Measurements from ENCODE around the gene QRFP.

QRFP gene

DNA sequence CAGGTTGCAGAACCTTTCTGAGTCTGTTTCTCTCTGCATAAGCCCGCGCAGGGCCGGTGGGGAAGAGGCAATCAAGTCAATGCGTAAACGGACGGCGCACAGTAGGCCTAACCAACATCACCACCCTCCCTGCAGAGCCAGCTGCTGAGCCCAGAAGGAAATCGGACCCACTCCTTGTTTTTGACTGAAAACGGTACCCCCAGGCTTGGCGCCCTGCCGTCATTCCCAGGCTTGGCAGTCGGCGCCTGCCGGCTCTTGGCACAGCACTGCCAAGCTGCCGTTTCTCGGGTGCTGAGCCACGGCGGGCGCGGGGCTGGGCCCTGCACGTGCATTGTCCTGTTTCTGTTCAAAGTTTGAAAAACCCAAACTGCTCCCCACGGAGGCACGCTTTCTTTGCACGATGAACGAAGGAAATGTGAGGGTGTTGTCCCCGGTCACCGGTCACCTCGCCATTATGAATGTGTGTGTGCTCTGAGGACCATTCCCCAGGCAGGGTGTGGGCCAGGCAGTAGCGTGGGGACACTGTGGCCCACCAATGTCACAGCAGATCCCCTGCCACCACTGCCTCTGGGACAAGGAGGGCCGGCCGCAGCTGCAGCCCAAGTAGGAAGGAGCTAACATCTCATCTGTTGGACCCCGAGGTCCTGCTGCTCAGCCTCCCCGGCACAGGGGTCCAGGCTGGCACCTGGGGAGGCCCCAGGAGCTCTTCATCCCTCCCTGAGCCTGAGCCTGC lies 22.4 kb upstream of the QRFP start:
- no peak overlapping the region for H3K27ac ChIP-seq
- peaks cover 0 to 40% (median 8%) of the 10 kb centered on the region in 11 experiments; a peak in 10 of 22 replicates for H4K20me1 ChIP-seq
- peak overlapping the region in 3 of 11 experiments; percentile 0 to 13 (median 13); a peak in 2 of 22 replicates for H3K9ac ChIP-seq

DNA sequence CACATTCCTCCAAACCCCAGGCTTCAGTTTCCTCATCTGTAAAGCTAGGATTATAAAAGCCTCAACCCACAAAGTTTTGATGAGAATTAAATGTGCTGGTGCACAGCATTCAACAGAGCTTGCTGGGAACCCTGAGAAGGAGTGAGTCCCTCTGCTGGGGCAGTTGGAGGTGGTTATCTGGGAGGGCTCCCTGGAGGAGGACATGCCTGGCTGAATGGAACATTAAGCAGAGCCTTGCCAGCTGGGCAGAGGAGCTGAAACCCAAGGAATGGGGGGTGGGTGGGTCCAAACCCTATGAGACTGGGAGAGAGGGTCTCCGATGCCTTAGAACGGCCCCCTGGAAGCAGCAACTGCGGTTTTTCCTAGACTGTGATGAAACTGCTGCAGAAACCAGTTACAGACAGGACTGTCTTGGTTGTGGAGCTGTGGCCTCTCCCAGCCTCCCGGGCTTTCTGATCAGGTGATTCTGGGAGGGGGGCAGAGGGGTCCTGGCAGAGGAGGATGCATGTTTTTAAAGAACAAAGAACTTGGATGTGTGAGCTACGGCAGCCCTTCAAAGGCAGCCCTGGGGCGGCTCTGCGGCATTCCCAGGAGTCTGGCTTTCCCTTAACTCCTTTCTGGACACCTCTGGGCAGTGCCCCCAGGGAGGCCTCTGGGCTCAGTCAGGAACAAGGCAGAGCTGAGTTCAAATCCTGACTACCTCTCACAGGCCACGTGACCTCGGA lies 21.7 kb upstream of the QRFP start:
- H3K4me1 ChIP-seq = peaks cover 3 to 99% (median 82%) of the 10 kb centered on the region in 10 experiments; a peak in 19 of 20 replicates
- peak overlapping the region in 7 of 11 experiments; percentile 60 to 80 (median 65); a peak in 13 of 22 replicates for H3K4me2 ChIP-seq
- no peak overlapping the region for H3K4me3 ChIP-seq
- H4K20me1 ChIP-seq = peaks cover 0 to 45% (median 12%) of the 10 kb centered on the region in 11 experiments; a peak in 12 of 22 replicates
- H3K9ac ChIP-seq = no peak overlapping the region
- no peaks in the 10 kb centered on the region for H3K9me3 ChIP-seq (replicated peaks in 1 of 11)
- no peak overlapping the region for H3K27ac ChIP-seq
- no peak for TF ChIP-seq Cebpa-rat (IDR thresholded peaks at IDR 0.05)
- H3K27me3 ChIP-seq = peaks cover 16 to 57% (median 27%) of the 10 kb centered on the region in 11 experiments
- H3K36me3 ChIP-seq = no peaks in the 10 kb centered on the region

More for the DNA sequence above, 22.4 kb upstream of the QRFP start:
- Histone ChIP-seq H3K4me2 (peak overlapping the region in 9 of 11 experiments; percentile 21 to 80 (median 61); a peak in 17 of 22 replicates), H3K9me3 (replicated peaks in 1 of 11) (no peaks in the 10 kb centered on the region), H3K27me3 (peaks cover 16 to 54% (median 27%) of the 10 kb centered on the region in 11 experiments), H3K4me3 (no peak overlapping the region), H3K4me1 (peaks cover 0 to 93% (median 75%) of the 10 kb centered on the region in 10 experiments; a peak in 17 of 20 replicates), H3K36me3 (no peaks in the 10 kb centered on the region)
- TF ChIP-seq Cebpa-rat (IDR thresholded peaks at IDR 0.05) = no peak

DNA sequence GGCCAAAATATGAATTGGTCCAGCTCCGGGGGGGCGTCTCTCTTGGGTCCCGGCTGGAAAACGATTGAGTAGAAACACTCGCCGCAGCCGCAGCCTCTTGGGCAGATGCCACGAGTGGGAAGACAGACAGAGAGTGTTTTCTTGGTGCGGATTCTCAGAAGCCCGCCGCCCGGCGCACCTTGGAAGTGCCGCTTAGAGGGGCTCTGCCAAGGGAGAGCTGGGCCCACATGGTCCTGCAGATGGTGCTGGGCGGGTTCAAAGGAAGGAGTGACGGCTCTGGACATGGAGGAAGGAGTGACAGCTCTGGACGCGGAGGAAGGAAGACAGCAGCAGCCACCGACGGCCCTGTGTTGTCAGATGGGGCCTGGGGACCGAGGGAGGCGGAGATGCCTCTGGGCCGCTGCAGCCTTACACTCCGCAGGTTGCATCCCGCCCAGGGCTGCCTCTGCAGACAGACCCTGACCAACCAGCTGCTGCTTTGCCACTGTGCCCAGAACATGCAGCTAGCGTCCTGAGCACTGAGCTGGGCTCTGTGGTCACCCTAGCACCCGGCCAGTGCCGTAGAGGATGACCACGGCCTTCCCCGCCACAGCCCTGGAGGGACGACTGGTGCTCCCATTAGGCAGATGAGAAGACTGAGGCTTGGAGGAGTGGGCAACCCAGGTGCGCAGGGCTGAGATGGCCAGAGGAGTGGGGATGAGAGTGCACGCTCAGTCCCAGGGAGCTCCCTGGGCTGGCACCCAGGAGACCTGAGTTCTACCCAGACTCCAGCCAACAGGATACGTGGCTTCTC lies 20.8 kb upstream of the QRFP start:
- Histone ChIP-seq H4K20me1 (peaks cover 0 to 44% (median 12%) of the 10 kb centered on the region in 11 experiments; a peak in 12 of 22 replicates), H3K4me1 (peaks cover 11 to 99% (median 83%) of the 10 kb centered on the region in 10 experiments), H3K27ac (no peak overlapping the region), H3K4me2 (peak overlapping the region in 8 of 11 experiments; percentile 28 to 80 (median 60); a peak in 13 of 22 replicates), H3K4me3 (no peak overlapping the region), H3K9ac (no peak overlapping the region), H3K9me3 (replicated peaks in 1 of 11) (no peaks in the 10 kb centered on the region), H3K36me3 (no peaks in the 10 kb centered on the region), H3K27me3 (peaks cover 10 to 57% (median 19%) of the 10 kb centered on the region in 11 experiments)
- TF ChIP-seq Cebpa-rat (IDR thresholded peaks at IDR 0.05) = no peak

DNA sequence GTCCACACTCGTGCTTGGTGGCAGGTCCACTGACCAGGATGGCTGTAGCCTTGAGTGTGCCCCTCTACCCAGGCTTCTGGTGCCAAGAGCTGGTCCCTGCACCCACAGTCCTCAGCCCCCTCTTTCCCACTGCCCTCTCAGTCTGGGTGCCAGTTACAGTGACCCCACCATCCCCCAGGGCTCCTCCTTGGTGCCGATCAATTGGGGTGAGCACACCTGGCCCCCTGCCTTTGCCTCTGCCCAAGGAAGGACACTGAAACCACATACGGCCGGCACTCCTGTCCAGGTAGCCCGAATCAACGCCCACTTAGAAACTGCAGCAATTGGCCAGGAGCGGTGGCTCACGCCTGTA lies 18.5 kb upstream of the QRFP start:
- Histone ChIP-seq H3K4me1 (peaks cover 11 to 93% (median 77%) of the 10 kb centered on the region in 10 experiments), H3K27me3 (peaks cover 0 to 41% (median 8%) of the 10 kb centered on the region in 11 experiments; a peak in 9 of 22 replicates), H3K9ac (peak overlapping the region in 1 of 11 experiments; percentile 78; a peak in 1 of 22 replicates), H3K36me3 (no peaks in the 10 kb centered on the region), H4K20me1 (peaks cover 0 to 37% (median 12%) of the 10 kb centered on the region in 11 experiments; a peak in 11 of 22 replicates), H3K4me2 (peak overlapping the region in 8 of 11 experiments; percentile 85 to 97 (median 91); a peak in 15 of 22 replicates), H3K27ac (peak overlapping the region in 2 of 11 experiments; percentile 56 to 86; a peak in 3 of 22 replicates), H3K9me3 (replicated peaks in 1 of 11) (no peaks in the 10 kb centered on the region), H3K4me3 (no peak overlapping the region)
- no peak for TF ChIP-seq Cebpa-rat (IDR thresholded peaks at IDR 0.05)

DNA sequence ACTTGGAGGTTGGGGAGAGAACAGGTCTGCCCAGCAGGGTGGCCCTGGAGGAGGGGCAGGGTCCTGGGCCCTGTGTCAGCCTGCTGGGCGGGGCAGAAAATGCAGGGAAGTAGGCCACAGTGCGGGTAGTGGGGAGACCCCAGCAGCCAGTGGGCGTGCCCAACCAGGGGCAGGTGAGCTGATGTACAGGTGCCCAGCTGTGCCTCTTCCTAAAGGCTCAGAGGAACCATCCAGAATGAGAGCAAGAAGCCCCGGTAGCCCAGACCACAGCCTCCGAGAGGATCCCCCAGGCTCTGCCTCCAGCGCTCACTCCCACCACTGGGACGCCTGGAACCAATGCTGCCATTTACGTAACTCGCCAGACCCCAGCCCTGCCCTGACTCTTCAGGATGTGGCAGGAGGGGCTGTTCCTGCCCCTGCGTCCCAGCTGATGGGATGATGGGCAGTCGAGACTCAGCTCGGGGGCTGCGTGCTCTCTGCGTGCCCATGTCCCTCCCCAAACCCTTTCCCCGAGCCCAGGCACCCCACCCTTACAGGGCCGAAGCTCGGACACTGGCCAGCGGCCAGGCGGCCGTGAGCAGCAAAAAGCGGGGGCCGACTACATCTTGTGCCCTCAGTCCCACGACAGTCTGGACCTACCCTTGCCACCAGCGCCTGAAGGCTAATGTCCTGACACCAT lies 17.9 kb upstream of the QRFP start:
- H4K20me1 ChIP-seq = peaks cover 0 to 33% (median 11%) of the 10 kb centered on the region in 11 experiments; a peak in 11 of 22 replicates
- H3K9ac ChIP-seq = peak overlapping the region in 4 of 11 experiments; percentile 31 to 78 (median 69); a peak in 5 of 22 replicates
- peak overlapping the region in 1 of 10 experiments; percentile 32; a peak in 2 of 20 replicates for H3K4me3 ChIP-seq
- H3K9me3 ChIP-seq (replicated peaks in 1 of 11) = no peaks in the 10 kb centered on the region
- peaks cover 0 to 39% (median 8%) of the 10 kb centered on the region in 11 experiments; a peak in 9 of 22 replicates for H3K27me3 ChIP-seq
- H3K27ac ChIP-seq = peak overlapping the region in 4 of 11 experiments; percentile 55 to 86 (median 65); a peak in 7 of 22 replicates
- peak overlapping the region in 9 of 11 experiments; percentile 85 to 97 (median 89); a peak in 18 of 22 replicates for H3K4me2 ChIP-seq
- no peak for TF ChIP-seq Cebpa-rat (IDR thresholded peaks at IDR 0.05)
- peaks cover 11 to 88% (median 73%) of the 10 kb centered on the region in 10 experiments for H3K4me1 ChIP-seq
- no peaks in the 10 kb centered on the region for H3K36me3 ChIP-seq

DNA sequence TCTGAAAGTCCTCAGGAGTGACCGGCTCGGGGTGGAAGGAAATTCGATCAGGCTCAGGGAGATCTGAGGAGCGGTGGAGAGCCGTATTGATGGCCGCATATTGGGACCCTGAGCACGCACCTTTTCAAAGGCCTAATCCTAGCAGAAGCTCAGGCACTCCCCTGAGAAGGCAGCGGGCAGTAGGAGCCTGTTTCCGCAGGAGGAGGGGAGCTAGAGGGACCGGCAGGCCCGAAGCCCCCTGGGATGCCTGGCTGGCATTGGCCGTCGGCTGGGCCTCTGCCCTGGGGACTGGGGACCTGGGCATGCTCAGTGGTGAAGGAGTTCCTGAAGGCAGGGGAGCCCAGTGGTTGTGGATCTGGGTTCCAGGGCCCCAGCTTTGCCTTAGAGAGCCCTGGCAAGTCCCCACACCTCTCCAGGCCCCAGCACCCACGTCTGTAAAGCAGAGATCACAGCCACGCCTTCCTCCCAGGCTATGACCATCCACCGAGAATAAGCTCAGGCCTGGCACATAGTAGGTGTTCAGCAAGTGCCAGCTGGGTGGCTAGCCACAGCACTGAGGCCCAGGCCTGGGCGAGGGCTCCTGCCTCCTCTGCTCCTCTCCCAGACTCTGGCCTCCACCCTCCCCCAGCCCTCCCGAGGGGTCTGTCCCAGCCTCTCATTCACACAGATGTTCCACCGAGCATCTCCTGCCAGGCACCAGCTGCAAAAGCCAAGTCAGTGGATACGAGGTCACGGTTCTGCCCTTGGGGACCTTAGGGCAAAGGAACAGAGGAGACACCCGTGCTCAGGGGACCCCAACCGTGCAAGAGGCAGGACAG lies 17.2 kb upstream of the QRFP start:
- Histone ChIP-seq H3K4me2 (peak overlapping the region; percentile 77 to 97 (median 87)), H3K9ac (peak overlapping the region in 10 of 11 experiments; percentile 33 to 78 (median 48); a peak in 15 of 22 replicates), H4K20me1 (peaks cover 0 to 26% (median 11%) of the 10 kb centered on the region in 11 experiments; a peak in 11 of 22 replicates), H3K27ac (peak overlapping the region in 6 of 11 experiments; percentile 23 to 86 (median 78); a peak in 10 of 22 replicates), H3K27me3 (peaks cover 0 to 32% (median 4%) of the 10 kb centered on the region in 11 experiments; a peak in 9 of 22 replicates), H3K36me3 (no peaks in the 10 kb centered on the region), H3K4me1 (peaks cover 11 to 80% (median 65%) of the 10 kb centered on the region in 10 experiments), H3K9me3 (replicated peaks in 1 of 11) (no peaks in the 10 kb centered on the region), H3K4me3 (peak overlapping the region; percentile 22 to 49 (median 34); a peak in 9 of 20 replicates)
- no peak for TF ChIP-seq Cebpa-rat (IDR thresholded peaks at IDR 0.05)
